A673 (cell line): ENCODE data around the gene PUS7.
"Not testable (repeated sequence)": the region's sequence is repeated elsewhere in the genome, so short reads cannot be mapped to it uniquely, and the experiment has no call there.

Experiments
- EZH2 ChIP-seq: fragments of 200-600 bp; sonication (generic); IDR thresholded peaks from 2 replicates; pipeline ENCODE4 v1.6.1; 2017; ENCODE audit warnings: borderline replicate concordance, low read depth, mild to moderate bottlenecking, mixed read lengths, antibody characterized with exemption, low read length; ENCODE audit not compliant: poor library complexity, severe bottlenecking
- TF ChIP-seq, protein P1 (sequence below): fragments of 300-800, 200-600 bp; sonication (generic); conservative IDR thresholded peaks from 2 replicates; pipeline ENCODE4 v1.5.1; 2017; ENCODE audit warnings: low read depth, mild to moderate bottlenecking, antibody characterized with exemption, low read length, moderate library complexity, mixed read lengths

DNA sequence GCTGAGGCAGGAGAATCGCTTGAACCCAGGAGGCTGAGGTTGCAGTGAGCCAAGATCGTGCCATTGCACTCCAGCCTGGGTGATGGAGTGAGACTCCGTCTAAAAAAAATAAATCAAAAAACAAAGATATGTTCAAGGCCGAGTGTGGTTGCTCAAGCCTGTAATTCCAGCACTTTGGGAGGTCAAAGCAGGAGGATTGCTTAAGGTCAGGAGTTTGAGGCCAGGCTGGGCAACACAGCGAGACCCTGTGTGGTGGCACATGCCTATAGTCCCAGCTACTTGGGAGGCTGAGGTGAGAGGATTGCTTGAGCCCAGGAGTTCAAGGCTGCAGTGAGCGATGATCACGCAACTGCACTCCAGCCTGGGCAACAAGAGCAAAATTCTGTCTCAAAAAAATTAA is 1.5 kb downstream of the PUS7 start:
- TF ChIP-seq, protein P1, sequence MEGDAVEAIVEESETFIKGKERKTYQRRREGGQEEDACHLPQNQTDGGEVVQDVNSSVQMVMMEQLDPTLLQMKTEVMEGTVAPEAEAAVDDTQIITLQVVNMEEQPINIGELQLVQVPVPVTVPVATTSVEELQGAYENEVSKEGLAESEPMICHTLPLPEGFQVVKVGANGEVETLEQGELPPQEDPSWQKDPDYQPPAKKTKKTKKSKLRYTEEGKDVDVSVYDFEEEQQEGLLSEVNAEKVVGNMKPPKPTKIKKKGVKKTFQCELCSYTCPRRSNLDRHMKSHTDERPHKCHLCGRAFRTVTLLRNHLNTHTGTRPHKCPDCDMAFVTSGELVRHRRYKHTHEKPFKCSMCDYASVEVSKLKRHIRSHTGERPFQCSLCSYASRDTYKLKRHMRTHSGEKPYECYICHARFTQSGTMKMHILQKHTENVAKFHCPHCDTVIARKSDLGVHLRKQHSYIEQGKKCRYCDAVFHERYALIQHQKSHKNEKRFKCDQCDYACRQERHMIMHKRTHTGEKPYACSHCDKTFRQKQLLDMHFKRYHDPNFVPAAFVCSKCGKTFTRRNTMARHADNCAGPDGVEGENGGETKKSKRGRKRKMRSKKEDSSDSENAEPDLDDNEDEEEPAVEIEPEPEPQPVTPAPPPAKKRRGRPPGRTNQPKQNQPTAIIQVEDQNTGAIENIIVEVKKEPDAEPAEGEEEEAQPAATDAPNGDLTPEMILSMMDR = not testable (repeated sequence)
- TF ChIP-seq EZH2 = not testable (repeated sequence)
